ENCODE results near the gene PARN.

DNA sequence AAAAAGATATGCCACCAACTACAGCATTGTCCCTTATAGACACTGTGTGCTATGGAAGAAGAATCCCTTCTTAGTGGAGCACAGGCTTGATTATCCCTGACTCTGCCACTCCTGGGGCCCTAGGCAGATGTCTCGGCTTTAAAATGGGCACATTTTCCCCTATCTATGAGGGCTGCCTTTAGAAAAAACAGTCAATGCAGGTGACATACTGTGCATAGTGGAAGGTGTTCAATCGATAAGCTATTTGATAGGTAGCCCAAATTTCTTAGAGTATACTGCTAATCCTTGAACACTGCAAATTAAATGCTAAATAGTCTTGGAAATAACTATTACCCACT is 64.4 kb downstream of the PARN start:
- TF ChIP-seq POLR2A (IDR thresholded peaks at IDR 0.05; ENCODE audit: low read depth, low read length): no peak
- no peak for TF ChIP-seq TAF1 (IDR thresholded peaks at IDR 0.05; ENCODE audit: borderline replicate concordance, low read depth, low read length)
